Activated T-cell treated with anti-CD3 and anti-CD28 coated beads, Interleukin-2, amount 50 U/mL, for 4 hours (primary cell): Measurements from ENCODE around the gene SAP30BP. TPM values are rescaled to one million over a fixed set of nuclear protein-coding genes. Genes with fewer than 3 reads are reported as not detected.
A peak's percentile ranks its signal among the peaks of the same experiment; 100 is the strongest.

Source experiments
- ATAC-seq, 2 donors: fragments of 200-7000 bp; cut with Tn5 transposase; one replicate each; pipeline ENCODE4 v1.10.0; 2021
- DNase-seq: peaks from one replicate; pipeline ENCODE4 v3.0.0-alpha.2; 2020
- H3K27me3 Mint-ChIP-seq: one replicate; pipeline ENCODE4 v1.8.0; 2021; ENCODE audit warnings: low read depth, mixed read lengths
- H3K36me3 Mint-ChIP-seq: one replicate; pipeline ENCODE4 v1.8.0; 2022; ENCODE audit warnings: mixed read lengths; ENCODE audit not compliant: insufficient read depth
- H3K4me1 Mint-ChIP-seq: one replicate; pipeline ENCODE4 v1.8.0; 2021; ENCODE audit warnings: low read depth, mixed read lengths
- H3K4me3 Mint-ChIP-seq: one replicate; pipeline ENCODE4 v1.8.0; 2021; ENCODE audit warnings: mild to moderate bottlenecking, moderate library complexity, mixed read lengths
- H3K9me3 Mint-ChIP-seq: one replicate; pipeline ENCODE4 v1.8.0; 2021; ENCODE audit warnings: mixed read lengths
- total RNA-seq, 3 donors: library from RNA; stranded (reverse); gene quantifications; one replicate each; pipeline ENCODE4 v1.2.1, GENCODE V29; 2021

SAP30BP gene
- total RNA-seq, 3 donors from 2014 or later = 115 to 124 (median 119) TPM

DNA sequence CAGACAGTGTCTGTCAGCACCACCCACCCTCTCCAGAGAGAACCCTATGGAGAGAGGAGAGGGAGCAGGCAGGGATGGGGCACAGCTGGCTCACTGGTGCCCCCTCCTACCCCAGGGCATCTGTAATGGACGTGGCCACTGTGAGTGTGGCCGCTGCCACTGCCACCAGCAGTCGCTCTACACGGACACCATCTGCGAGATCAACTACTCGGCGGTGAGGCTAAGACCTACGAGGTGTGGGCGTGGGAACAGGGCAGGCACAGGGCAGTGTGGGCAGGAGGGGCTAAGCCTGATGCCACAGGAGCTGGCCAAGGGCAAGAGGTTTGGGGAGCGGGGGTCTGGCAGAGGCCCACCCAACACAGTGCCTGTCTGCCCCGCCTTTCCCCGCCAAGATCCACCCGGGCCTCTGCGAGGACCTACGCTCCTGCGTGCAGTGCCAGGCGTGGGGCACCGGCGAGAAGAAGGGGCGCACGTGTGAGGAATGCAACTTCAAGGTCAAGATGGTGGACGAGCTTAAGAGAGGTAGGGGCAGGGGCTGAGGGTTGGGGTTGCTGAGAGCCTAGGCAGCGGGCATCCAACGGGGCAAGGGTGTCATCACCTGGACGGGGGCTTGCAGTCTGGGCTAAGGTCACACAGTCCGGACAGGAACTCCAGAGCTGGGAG is 69.2 kb downstream of the SAP30BP start:
- H3K4me3 Mint-ChIP-seq = no peak overlapping the region
- no peak for DNase-seq
- H3K27me3 Mint-ChIP-seq = no peaks in the 10 kb centered on the region
- H3K4me1 Mint-ChIP-seq = peaks cover 2% of the 10 kb centered on the region
- no peaks in the 10 kb centered on the region for H3K9me3 Mint-ChIP-seq
- ATAC-seq = no peak
- H3K36me3 Mint-ChIP-seq = no peaks in the 10 kb centered on the region

DNA sequence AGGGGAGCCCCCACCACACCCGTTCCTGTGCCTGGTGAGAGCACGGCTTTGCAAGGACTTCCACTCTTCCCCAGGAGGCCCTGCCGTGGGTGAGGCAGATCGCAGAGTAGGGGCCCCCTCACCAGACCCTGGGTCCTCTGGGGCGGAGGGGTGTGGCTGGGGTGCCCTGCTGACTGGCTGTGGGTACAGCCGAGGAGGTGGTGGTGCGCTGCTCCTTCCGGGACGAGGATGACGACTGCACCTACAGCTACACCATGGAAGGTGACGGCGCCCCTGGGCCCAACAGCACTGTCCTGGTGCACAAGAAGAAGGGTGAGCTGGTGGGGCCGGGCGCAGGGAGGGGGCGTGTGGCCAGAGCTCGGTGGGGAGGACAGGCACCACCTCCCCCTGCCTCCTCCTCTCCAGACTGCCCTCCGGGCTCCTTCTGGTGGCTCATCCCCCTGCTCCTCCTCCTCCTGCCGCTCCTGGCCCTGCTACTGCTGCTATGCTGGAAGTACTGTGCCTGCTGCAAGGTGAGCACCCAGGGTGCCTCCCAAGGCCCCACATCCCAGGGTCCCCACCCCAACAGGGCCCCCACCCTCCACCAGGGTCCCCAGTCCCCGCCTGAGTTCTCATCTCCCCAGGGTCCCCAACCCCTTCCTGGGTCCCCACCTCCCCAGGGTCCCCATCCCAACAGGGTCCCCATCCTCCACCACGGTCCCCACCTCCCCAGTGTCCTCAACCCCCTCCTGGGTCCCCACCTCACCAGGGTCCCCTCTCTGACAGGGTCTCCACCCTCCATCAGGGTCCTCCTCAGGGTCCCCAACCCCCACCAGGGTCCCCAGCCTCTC is 70.2 kb downstream of the SAP30BP start:
- H3K9me3 Mint-ChIP-seq = no peaks in the 10 kb centered on the region
- H3K4me1 Mint-ChIP-seq = peaks cover 2% of the 10 kb centered on the region
- no peaks in the 10 kb centered on the region for H3K36me3 Mint-ChIP-seq
- H3K27me3 Mint-ChIP-seq = no peaks in the 10 kb centered on the region
- no peak for DNase-seq
- ATAC-seq = no peak
- H3K4me3 Mint-ChIP-seq = no peak overlapping the region

DNA sequence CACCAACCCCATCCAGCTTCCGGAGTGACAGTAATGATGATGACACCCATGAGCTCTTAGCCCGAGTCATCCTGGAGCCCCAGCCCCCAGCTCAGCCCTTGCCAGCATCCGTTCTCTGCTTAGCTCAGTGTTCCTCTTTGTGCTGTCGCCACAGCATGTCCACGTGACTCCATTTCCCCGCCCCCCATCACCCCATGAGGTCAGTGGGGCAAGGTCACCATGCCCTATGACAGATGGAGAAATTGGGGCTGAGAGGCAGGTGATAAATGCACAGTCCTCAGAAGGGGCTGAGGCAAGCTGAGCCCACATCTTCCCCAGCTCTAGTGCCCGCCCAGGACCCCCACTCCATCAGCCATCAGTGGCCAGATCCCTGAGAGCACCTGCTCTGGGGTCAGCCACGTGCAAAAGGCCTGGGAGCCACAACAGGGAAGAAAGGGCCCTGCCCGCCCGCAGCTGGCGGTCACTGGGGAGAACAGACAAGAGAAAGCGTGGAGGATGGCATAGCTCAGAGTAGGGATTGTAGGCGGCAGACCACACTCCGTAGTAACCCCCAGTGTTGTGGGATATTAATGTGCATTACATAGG is 71.2 kb downstream of the SAP30BP start:
- Mint-ChIP-seq H3K4me1 (peaks cover 2% of the 10 kb centered on the region), H3K36me3 (no peaks in the 10 kb centered on the region), H3K4me3 (no peak overlapping the region), H3K27me3 (no peaks in the 10 kb centered on the region), H3K9me3 (no peaks in the 10 kb centered on the region)
- DNase-seq (no peak), ATAC-seq (no peak)

DNA sequence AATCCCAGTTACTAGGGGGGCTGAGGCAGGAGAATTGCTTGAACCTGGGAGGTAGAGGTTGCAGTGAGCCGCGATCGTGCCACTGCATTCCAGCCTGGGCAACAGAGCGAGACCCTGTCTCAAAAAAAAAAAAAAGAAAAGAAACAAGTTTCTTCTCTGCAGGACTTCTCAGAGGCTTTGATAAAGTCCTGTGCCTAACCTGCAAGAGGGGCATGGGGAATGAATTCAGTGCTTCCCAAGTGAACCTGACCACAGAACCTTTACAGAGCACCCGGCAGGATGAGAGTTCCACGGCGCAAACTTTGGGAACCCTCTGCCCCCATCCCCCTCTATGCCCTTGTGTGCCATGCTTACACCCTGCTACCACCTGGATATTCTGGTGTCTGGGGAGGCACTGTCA is 72.0 kb downstream of the SAP30BP start:
- Mint-ChIP-seq H3K9me3 (no peaks in the 10 kb centered on the region), H3K4me1 (peaks cover 2% of the 10 kb centered on the region), H3K36me3 (no peaks in the 10 kb centered on the region), H3K4me3 (no peak overlapping the region), H3K27me3 (no peaks in the 10 kb centered on the region)
- DNase-seq (no peak), ATAC-seq (no peak)

DNA sequence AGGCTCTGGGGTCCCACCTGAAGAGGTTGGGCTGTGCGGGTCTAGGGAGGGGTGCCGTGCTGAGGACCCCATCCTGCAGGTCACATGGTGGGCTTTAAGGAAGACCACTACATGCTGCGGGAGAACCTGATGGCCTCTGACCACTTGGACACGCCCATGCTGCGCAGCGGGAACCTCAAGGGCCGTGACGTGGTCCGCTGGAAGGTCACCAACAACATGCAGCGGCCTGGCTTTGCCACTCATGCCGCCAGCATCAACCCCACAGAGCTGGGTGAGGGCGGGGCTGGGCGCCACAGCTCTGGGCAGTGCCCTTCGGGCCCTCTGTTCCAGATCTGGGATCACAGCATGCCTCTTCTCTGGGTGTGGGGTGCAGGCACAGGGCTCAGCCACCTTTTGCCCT is 72.7 kb downstream of the SAP30BP start:
- ATAC-seq = no peak
- Mint-ChIP-seq H3K4me1 (no peaks in the 10 kb centered on the region), H3K27me3 (no peaks in the 10 kb centered on the region), H3K36me3 (no peaks in the 10 kb centered on the region), H3K9me3 (no peaks in the 10 kb centered on the region), H3K4me3 (no peak overlapping the region)
- no peak for DNase-seq

DNA sequence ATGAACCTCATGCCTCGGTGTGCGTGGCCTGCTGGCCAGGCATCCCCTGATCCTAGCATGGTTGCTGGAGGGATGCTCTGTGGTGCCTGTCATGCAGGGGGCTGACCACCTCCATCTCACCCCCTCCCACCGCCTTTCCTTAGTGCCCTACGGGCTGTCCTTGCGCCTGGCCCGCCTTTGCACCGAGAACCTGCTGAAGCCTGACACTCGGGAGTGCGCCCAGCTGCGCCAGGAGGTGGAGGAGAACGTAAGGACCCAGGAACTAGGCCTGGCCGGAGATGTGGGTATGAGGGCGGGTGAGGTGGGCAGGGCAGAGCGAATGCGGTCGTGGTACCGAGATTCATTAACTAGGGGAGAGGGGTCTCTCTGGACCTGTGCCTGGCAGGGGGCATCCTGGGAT is 73.1 kb downstream of the SAP30BP start:
- no peak for DNase-seq
- Mint-ChIP-seq H3K4me1 (no peaks in the 10 kb centered on the region), H3K27me3 (no peaks in the 10 kb centered on the region), H3K4me3 (no peak overlapping the region), H3K9me3 (no peaks in the 10 kb centered on the region), H3K36me3 (no peaks in the 10 kb centered on the region)
- ATAC-seq = no peak

GRCh38 chr17:75740631-75741077 is 73.5 kb downstream of the SAP30BP start:
- no peaks in the 10 kb centered on the region for H3K36me3 Mint-ChIP-seq
- H3K27me3 Mint-ChIP-seq = no peaks in the 10 kb centered on the region
- DNase-seq (no peak), ATAC-seq (no peak)
- H3K9me3 Mint-ChIP-seq = no peaks in the 10 kb centered on the region
- H3K4me3 Mint-ChIP-seq = no peak overlapping the region
- H3K4me1 Mint-ChIP-seq = no peaks in the 10 kb centered on the region

GRCh38 chr17:75742337-75742736 is 75.2 kb downstream of the SAP30BP start:
- H3K4me3 Mint-ChIP-seq = no peak overlapping the region
- no peaks in the 10 kb centered on the region for H3K27me3 Mint-ChIP-seq
- DNase-seq = no peak
- H3K36me3 Mint-ChIP-seq = no peaks in the 10 kb centered on the region
- ATAC-seq = no peak
- no peaks in the 10 kb centered on the region for H3K9me3 Mint-ChIP-seq
- no peaks in the 10 kb centered on the region for H3K4me1 Mint-ChIP-seq

DNA sequence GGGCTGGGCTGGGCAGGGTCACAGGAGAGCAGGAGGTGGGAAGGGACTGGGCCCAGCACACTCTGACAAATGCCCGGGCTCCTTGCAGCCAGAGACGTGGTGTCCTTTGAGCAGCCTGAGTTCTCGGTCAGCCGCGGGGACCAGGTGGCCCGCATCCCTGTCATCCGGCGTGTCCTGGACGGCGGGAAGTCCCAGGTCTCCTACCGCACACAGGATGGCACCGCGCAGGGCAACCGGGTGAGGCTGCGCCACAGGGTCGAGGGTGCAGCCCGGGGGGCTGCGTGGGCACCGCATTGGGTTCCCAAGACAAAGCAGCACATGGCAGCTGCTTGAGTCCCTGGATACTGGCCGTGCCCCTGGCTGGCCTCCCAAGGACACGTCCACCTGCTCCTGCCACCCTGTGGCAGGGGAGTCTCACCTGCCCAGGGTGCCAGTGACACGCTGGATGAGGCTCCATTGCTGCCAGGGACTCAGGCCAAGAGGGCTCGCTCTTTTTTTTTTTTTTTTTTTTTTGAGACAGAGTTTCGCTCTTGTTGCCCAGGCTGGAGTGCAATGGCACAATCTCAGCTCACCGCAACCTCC is 76.6 kb downstream of the SAP30BP start:
- peaks cover 3% of the 10 kb centered on the region for H3K27me3 Mint-ChIP-seq
- H3K4me3 Mint-ChIP-seq = no peak overlapping the region
- peaks cover 3% of the 10 kb centered on the region for H3K4me1 Mint-ChIP-seq
- ATAC-seq (no peak), DNase-seq (no peak)
- H3K36me3 Mint-ChIP-seq = no peaks in the 10 kb centered on the region
- no peaks in the 10 kb centered on the region for H3K9me3 Mint-ChIP-seq

DNA sequence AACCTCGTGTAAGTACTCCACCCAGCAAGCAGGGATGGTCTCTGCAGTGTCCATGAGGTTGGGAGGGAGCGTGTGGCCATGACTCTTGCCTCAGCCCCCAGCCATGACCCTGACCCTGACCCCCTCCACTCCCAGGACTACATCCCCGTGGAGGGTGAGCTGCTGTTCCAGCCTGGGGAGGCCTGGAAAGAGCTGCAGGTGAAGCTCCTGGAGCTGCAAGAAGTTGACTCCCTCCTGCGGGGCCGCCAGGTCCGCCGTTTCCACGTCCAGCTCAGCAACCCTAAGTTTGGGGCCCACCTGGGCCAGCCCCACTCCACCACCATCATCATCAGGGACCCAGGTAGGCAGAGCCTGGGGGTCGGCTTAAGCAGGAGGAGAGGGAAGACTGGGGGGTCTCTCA is 81.6 kb downstream of the SAP30BP start:
- ATAC-seq = no peak
- Mint-ChIP-seq H3K27me3 (peaks cover 3% of the 10 kb centered on the region), H3K36me3 (no peaks in the 10 kb centered on the region), H3K4me1 (peaks cover 13% of the 10 kb centered on the region), H3K9me3 (no peaks in the 10 kb centered on the region), H3K4me3 (no peak overlapping the region)
- no peak for DNase-seq

DNA sequence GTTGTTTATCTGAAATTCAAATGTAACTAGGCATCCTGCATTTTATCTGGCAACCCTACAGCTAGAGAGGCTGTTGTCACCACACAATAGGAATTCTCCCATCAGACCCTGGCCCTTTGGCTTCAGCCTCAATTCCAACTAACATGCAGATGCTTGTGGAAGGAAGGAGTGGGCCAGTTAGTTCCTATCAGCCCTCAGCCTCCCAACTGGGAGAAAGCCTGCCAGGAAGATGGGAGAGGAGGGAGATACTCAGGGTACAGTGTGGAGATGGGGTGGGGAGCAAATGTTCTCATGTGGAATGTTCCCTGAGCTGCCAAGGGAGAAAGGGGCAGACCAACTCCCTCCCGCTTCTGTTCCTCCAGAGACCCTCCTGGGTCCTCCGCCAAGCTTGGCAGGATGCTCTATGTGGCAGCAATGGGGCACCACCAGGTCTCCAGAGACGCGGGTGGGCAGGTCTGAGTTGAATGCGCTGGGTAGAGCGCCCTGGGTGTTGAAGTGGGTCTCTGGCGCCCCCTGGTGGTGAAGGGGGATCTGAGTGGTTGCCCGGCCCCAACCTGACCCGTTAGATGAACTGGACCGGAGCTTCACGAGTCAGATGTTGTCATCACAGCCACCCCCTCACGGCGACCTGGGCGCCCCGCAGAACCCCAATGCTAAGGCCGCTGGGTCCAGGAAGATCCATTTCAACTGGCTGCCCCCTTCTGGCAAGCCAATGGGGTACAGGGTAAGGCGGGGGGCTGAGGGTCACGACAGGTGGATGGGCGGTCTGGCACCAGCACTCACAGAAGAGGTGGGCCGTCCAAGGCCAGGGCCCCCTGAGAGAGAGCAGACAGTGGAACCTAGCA is 82.6 kb downstream of the SAP30BP start:
- Mint-ChIP-seq H3K9me3 (no peaks in the 10 kb centered on the region), H3K27me3 (peaks cover 3% of the 10 kb centered on the region), H3K4me1 (peaks cover 17% of the 10 kb centered on the region), H3K4me3 (no peak overlapping the region), H3K36me3 (no peaks in the 10 kb centered on the region)
- ATAC-seq = peak; percentile 72 to 75
- peak; percentile 89 for DNase-seq

DNA sequence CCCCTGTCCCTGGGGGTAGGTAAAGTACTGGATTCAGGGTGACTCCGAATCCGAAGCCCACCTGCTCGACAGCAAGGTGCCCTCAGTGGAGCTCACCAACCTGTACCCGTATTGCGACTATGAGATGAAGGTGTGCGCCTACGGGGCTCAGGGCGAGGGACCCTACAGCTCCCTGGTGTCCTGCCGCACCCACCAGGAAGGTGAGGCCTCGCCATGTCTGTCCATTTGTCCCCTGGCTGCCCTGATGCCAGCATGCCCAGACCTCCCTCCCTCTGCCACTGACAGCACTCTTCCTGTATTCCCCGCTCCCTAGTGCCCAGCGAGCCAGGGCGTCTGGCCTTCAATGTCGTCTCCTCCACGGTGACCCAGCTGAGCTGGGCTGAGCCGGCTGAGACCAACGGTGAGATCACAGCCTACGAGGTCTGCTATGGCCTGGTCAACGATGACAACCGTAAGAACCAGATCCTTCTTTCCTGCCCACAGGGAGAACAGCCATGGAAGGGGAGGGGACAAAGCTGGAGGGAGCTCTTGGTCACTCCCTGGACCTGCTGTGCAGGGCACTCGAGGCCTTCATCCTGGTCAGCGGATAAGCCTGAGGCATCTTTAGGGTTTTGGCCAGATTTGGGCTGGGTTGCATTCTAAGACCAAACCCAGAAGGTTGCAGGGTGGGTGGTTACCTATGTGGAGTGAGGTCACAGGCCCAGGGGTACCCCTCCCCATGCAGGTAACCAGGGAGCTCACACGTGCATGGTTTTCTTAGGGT is 83.7 kb downstream of the SAP30BP start:
- no peak for DNase-seq
- H3K4me1 Mint-ChIP-seq = peaks cover 20% of the 10 kb centered on the region
- H3K27me3 Mint-ChIP-seq = peaks cover 3% of the 10 kb centered on the region
- H3K9me3 Mint-ChIP-seq = no peaks in the 10 kb centered on the region
- H3K36me3 Mint-ChIP-seq = no peaks in the 10 kb centered on the region
- H3K4me3 Mint-ChIP-seq = no peak overlapping the region
- ATAC-seq = no peak

GRCh38 chr17:75751676-75752404 is 84.7 kb downstream of the SAP30BP start:
- Mint-ChIP-seq H3K4me1 (peaks cover 20% of the 10 kb centered on the region), H3K9me3 (no peaks in the 10 kb centered on the region)

More at GRCh38 chr17:75751676-75752404, 84.7 kb downstream of the SAP30BP start:
- ATAC-seq (no peak), DNase-seq (no peak)
- H3K4me3 Mint-ChIP-seq = no peak overlapping the region
- no peaks in the 10 kb centered on the region for H3K36me3 Mint-ChIP-seq
- peaks cover 3% of the 10 kb centered on the region for H3K27me3 Mint-ChIP-seq
